GM15510 (cell line): ENCODE measurements around the gene SLC35F3.

Experiments
- POLR2A ChIP-seq: IDR thresholded peaks from 3 replicates; pipeline ENCODE4 v1.6.1; 2011; ENCODE audit warnings: borderline replicate concordance; ENCODE audit not compliant: insufficient read length; ENCODE audit errors: extremely low read depth

The SLC35F3 gene

GRCh38 chr1:233944601-233945000 lies 40.1 kb downstream of the SLC35F3 start:
- TF ChIP-seq POLR2A, result no peak

GRCh38 chr1:233945573-233945972 lies 41.1 kb downstream of the SLC35F3 start:
- TF ChIP-seq POLR2A, result no peak

GRCh38 chr1:233945979-233946378 lies 41.5 kb downstream of the SLC35F3 start:
- no peak for TF ChIP-seq POLR2A

- TF ChIP-seq POLR2A, result no peak
These were observed 42.2 kb downstream of the SLC35F3 start for GRCh38 chr1:233946724-233947123.

GRCh38 chr1:233951804-233952203 lies 47.3 kb downstream of the SLC35F3 start:
- TF ChIP-seq POLR2A, result no peak

- no peak for TF ChIP-seq POLR2A
These were observed 53.2 kb downstream of the SLC35F3 start for GRCh38 chr1:233957691-233958090.

GRCh38 chr1:233959102-233959501 lies 54.6 kb downstream of the SLC35F3 start:
- no peak for TF ChIP-seq POLR2A

- no peak for TF ChIP-seq POLR2A
These were observed 55.5 kb downstream of the SLC35F3 start for GRCh38 chr1:233959971-233960370.

- TF ChIP-seq POLR2A, result no peak
These were observed 55.9 kb downstream of the SLC35F3 start for GRCh38 chr1:233960386-233960785.

- TF ChIP-seq POLR2A, result no peak
These were observed 58.4 kb downstream of the SLC35F3 start for GRCh38 chr1:233962878-233963277.

- no peak for TF ChIP-seq POLR2A
These were observed 61.4 kb downstream of the SLC35F3 start for GRCh38 chr1:233965856-233966255.

- TF ChIP-seq POLR2A, result no peak
These were observed 67.3 kb downstream of the SLC35F3 start for GRCh38 chr1:233971753-233972152.

GRCh38 chr1:233972563-233972950 lies 68.1 kb downstream of the SLC35F3 start:
- no peak for TF ChIP-seq POLR2A

GRCh38 chr1:233972951-233973635 lies 68.6 kb downstream of the SLC35F3 start:
- TF ChIP-seq POLR2A, result no peak

GRCh38 chr1:233975486-233975885 lies 71.0 kb downstream of the SLC35F3 start:
- TF ChIP-seq POLR2A, result no peak

- no peak for TF ChIP-seq POLR2A
These were observed 76.7 kb downstream of the SLC35F3 start for GRCh38 chr1:233981042-233981675.

GRCh38 chr1:233982827-233983518 lies 78.5 kb downstream of the SLC35F3 start:
- TF ChIP-seq POLR2A, result no peak

GRCh38 chr1:233983811-233984210 lies 79.3 kb downstream of the SLC35F3 start:
- TF ChIP-seq POLR2A, result no peak
